Measurements from ENCODE around the gene IMMP2L.
"Not testable (repeated sequence)": the region's sequence is repeated elsewhere in the genome, so short reads cannot be mapped to it uniquely, and the experiment has no call there.

IMMP2L gene

GRCh38 chr7:111561904-111562732, at the start of gene IMMP2L:
Gene IMMP2L, minus strand, starts transcription at chr7:111562492.
- DNase-seq (ENCODE audit: low read depth in 2 of 2): peak; percentile 87 to 89

- DNase-seq (ENCODE audit: low read depth in 2 of 2): not testable (repeated sequence)
Measured at GRCh38 chr7:111609483-111610254, 47.4 kb upstream of the IMMP2L start.

- no peak for DNase-seq (ENCODE audit: low read depth in 2 of 2)
Measured at GRCh38 chr7:111607621-111608020, 45.3 kb upstream of the IMMP2L start.

GRCh38 chr7:111605246-111605645, 43.0 kb upstream of the IMMP2L start:
- no peak for DNase-seq (ENCODE audit: low read depth in 2 of 2)

GRCh38 chr7:111600091-111600490, 37.8 kb upstream of the IMMP2L start:
- no peak for DNase-seq (ENCODE audit: low read depth in 2 of 2)

GRCh38 chr7:111595780-111596179, 33.5 kb upstream of the IMMP2L start:
- DNase-seq (ENCODE audit: low read depth in 2 of 2): no peak

GRCh38 chr7:111594602-111595001, 32.3 kb upstream of the IMMP2L start:
- DNase-seq (ENCODE audit: low read depth in 2 of 2): no peak

- no peak for DNase-seq (ENCODE audit: low read depth in 2 of 2)
Measured at GRCh38 chr7:111593343-111593742, 31.1 kb upstream of the IMMP2L start.

GRCh38 chr7:111588065-111588433, 25.8 kb upstream of the IMMP2L start:
- DNase-seq (ENCODE audit: low read depth in 2 of 2): no peak

GRCh38 chr7:111587410-111588064, 25.2 kb upstream of the IMMP2L start:
- no peak for DNase-seq (ENCODE audit: low read depth in 2 of 2)

- no peak for DNase-seq (ENCODE audit: low read depth in 2 of 2)
Measured at GRCh38 chr7:111586711-111587409, 24.6 kb upstream of the IMMP2L start.

GRCh38 chr7:111581784-111582488, 19.6 kb upstream of the IMMP2L start:
- not testable (repeated sequence) for DNase-seq (ENCODE audit: low read depth in 2 of 2)

GRCh38 chr7:111581207-111581606, 18.9 kb upstream of the IMMP2L start:
- not testable (repeated sequence) for DNase-seq (ENCODE audit: low read depth in 2 of 2)

GRCh38 chr7:111578754-111579153, 16.5 kb upstream of the IMMP2L start:
- no peak for DNase-seq (ENCODE audit: low read depth in 2 of 2)

- no peak for DNase-seq (ENCODE audit: low read depth in 2 of 2)
Measured at GRCh38 chr7:111571720-111572119, 9.4 kb upstream of the IMMP2L start.

- no peak for DNase-seq (ENCODE audit: low read depth in 2 of 2)
Measured at GRCh38 chr7:111568870-111569462, 6.7 kb upstream of the IMMP2L start.

- no peak for DNase-seq (ENCODE audit: low read depth in 2 of 2)
Measured at GRCh38 chr7:111568419-111568818, 6.1 kb upstream of the IMMP2L start.

- no peak for DNase-seq (ENCODE audit: low read depth in 2 of 2)
Measured at GRCh38 chr7:111564078-111564477, 1.8 kb upstream of the IMMP2L start.

GRCh38 chr7:111561654-111561903, 713 bp downstream of the IMMP2L start:
- no peak for DNase-seq (ENCODE audit: low read depth in 2 of 2)

- no peak for DNase-seq (ENCODE audit: low read depth in 2 of 2)
Measured at GRCh38 chr7:111560773-111561653, 1.3 kb downstream of the IMMP2L start.

Measured in activated CD4-positive, alpha-beta T cell treated with anti-CD3 and anti-CD28 coated beads for 24 hours (primary cell).